Stimulated activated naive B cell treated with anti-CD40 and anti-IgM and Interleukin-4, amounts not matched to agents 10 μg/mL and 1 μg/mL and 100 μg/mL, for 72 hours (primary cell): ENCODE measurements around the gene AGXT2.

Source experiments
- ATAC-seq, 2 donors: fragments of 150-1000 bp; cut with Tn5 transposase; replicated peaks; 2 replicates each; pipeline ENCODE4 v1.10.0; 2021; ENCODE audit warnings: moderate library complexity in 1 of 2
- DNase-seq: peaks from one replicate; pipeline ENCODE4 v3.0.0; 2021
- H3K27ac Mint-ChIP-seq: one replicate; pipeline ENCODE4 v1.8.0; 2022; ENCODE audit warnings: mild to moderate bottlenecking, mixed read lengths
- H3K27me3 Mint-ChIP-seq, 2 donors: one replicate each; pipeline ENCODE4 v1.8.0; 2022; ENCODE audit warnings: mixed read lengths in 2 of 2
- H3K36me3 Mint-ChIP-seq, 2 donors: one replicate each; pipeline ENCODE4 v1.8.0; 2022; ENCODE audit warnings: mixed read lengths in 2 of 2, mild to moderate bottlenecking in 1 of 2
- H3K4me1 Mint-ChIP-seq, 2 donors: one replicate each; pipeline ENCODE4 v1.8.0; 2022; ENCODE audit warnings: mixed read lengths in 2 of 2, mild to moderate bottlenecking in 1 of 2
- H3K4me3 Mint-ChIP-seq, 2 donors: one replicate each; pipeline ENCODE4 v1.8.0; 2022; ENCODE audit warnings: mild to moderate bottlenecking in 2 of 2, mixed read lengths in 2 of 2, moderate library complexity in 1 of 2
- H3K9me3 Mint-ChIP-seq, 2 donors: one replicate each; pipeline ENCODE4 v1.8.0; 2022; ENCODE audit warnings: mixed read lengths in 2 of 2, mild to moderate bottlenecking in 1 of 2

Gene AGXT2

GRCh38 chr5:35015063-35015462, 32.7 kb downstream of the AGXT2 start:
- no peak overlapping the region for H3K27ac Mint-ChIP-seq
- no peak for ATAC-seq
- no peaks in the 10 kb centered on the region for H3K36me3 Mint-ChIP-seq
- no peaks in the 10 kb centered on the region for H3K4me1 Mint-ChIP-seq
- peaks cover 6 to 14% of the 10 kb centered on the region in 2 donors for H3K27me3 Mint-ChIP-seq
- no peak for DNase-seq
- H3K9me3 Mint-ChIP-seq = peaks cover 0 to 6% of the 10 kb centered on the region in 2 donors
- no peak overlapping the region for H3K4me3 Mint-ChIP-seq

- no peak for DNase-seq
- Mint-ChIP-seq H3K36me3 (no peaks in the 10 kb centered on the region), H3K9me3 (peaks cover 0 to 3% of the 10 kb centered on the region in 2 donors), H3K27me3 (peaks cover 14% of the 10 kb centered on the region in 2 donors), H3K4me1 (no peaks in the 10 kb centered on the region), H3K27ac (no peak overlapping the region), H3K4me3 (no peak overlapping the region)
- ATAC-seq = no peak
Observed at GRCh38 chr5:35012796-35013195, 35.0 kb downstream of the AGXT2 start.

- ATAC-seq (no peak), DNase-seq (no peak)
- Mint-ChIP-seq H3K4me1 (no peaks in the 10 kb centered on the region), H3K4me3 (no peak overlapping the region), H3K9me3 (peaks cover 0 to 4% of the 10 kb centered on the region in 2 donors), H3K27ac (no peak overlapping the region), H3K36me3 (no peaks in the 10 kb centered on the region), H3K27me3 (peaks cover 15 to 16% of the 10 kb centered on the region in 2 donors)
Observed at GRCh38 chr5:35012365-35012764, 35.4 kb downstream of the AGXT2 start.

- no peak overlapping the region for H3K27ac Mint-ChIP-seq
- peaks cover 0 to 4% of the 10 kb centered on the region in 2 donors for H3K9me3 Mint-ChIP-seq
- DNase-seq (no peak), ATAC-seq (no peak)
- H3K36me3 Mint-ChIP-seq = no peaks in the 10 kb centered on the region
- H3K27me3 Mint-ChIP-seq = peaks cover 10 to 18% of the 10 kb centered on the region in 2 donors
- H3K4me1 Mint-ChIP-seq = no peaks in the 10 kb centered on the region
- no peak overlapping the region for H3K4me3 Mint-ChIP-seq
Observed at GRCh38 chr5:35010676-35011075, 37.1 kb downstream of the AGXT2 start.

GRCh38 chr5:35009657-35010056, 38.1 kb downstream of the AGXT2 start:
- no peak for DNase-seq
- Mint-ChIP-seq H3K27ac (no peak overlapping the region), H3K27me3 (peaks cover 16 to 19% of the 10 kb centered on the region in 2 donors), H3K9me3 (peaks cover 0 to 4% of the 10 kb centered on the region in 2 donors), H3K4me1 (no peaks in the 10 kb centered on the region), H3K4me3 (no peak overlapping the region), H3K36me3 (no peaks in the 10 kb centered on the region)
- ATAC-seq = no peak

- H3K36me3 Mint-ChIP-seq = no peaks in the 10 kb centered on the region
- H3K27ac Mint-ChIP-seq = no peak overlapping the region
- ATAC-seq = no peak
- no peak overlapping the region for H3K4me3 Mint-ChIP-seq
- H3K4me1 Mint-ChIP-seq = no peaks in the 10 kb centered on the region
- peaks cover 0 to 1% of the 10 kb centered on the region in 2 donors for H3K9me3 Mint-ChIP-seq
- no peak for DNase-seq
- H3K27me3 Mint-ChIP-seq = peaks cover 17 to 23% of the 10 kb centered on the region in 2 donors
Observed at GRCh38 chr5:35009019-35009418, 38.7 kb downstream of the AGXT2 start.

GRCh38 chr5:35004771-35005170, 43.0 kb downstream of the AGXT2 start:
- peaks cover 32 to 33% of the 10 kb centered on the region in 2 donors for H3K27me3 Mint-ChIP-seq

GRCh38 chr5:35004200-35004599, 43.5 kb downstream of the AGXT2 start:
- no peak for ATAC-seq
- H3K4me3 Mint-ChIP-seq = no peak overlapping the region
- no peak overlapping the region for H3K27ac Mint-ChIP-seq
- peaks cover 0 to 1% of the 10 kb centered on the region in 2 donors for H3K9me3 Mint-ChIP-seq
- no peaks in the 10 kb centered on the region for H3K36me3 Mint-ChIP-seq
- no peaks in the 10 kb centered on the region for H3K4me1 Mint-ChIP-seq
- peaks cover 32 to 34% of the 10 kb centered on the region in 2 donors for H3K27me3 Mint-ChIP-seq
- DNase-seq = no peak

More at GRCh38 chr5:35004771-35005170, 43.0 kb downstream of the AGXT2 start:
- peaks cover 0 to 1% of the 10 kb centered on the region in 2 donors for H3K9me3 Mint-ChIP-seq
- H3K27ac Mint-ChIP-seq = no peak overlapping the region
- no peaks in the 10 kb centered on the region for H3K36me3 Mint-ChIP-seq
- DNase-seq = no peak
- H3K4me1 Mint-ChIP-seq = no peaks in the 10 kb centered on the region
- no peak for ATAC-seq
- H3K4me3 Mint-ChIP-seq = no peak overlapping the region

GRCh38 chr5:35003018-35003957, 44.5 kb downstream of the AGXT2 start:
- DNase-seq = peak; percentile 37
- H3K4me1 Mint-ChIP-seq = no peaks in the 10 kb centered on the region
- peaks cover 0 to 1% of the 10 kb centered on the region in 2 donors for H3K9me3 Mint-ChIP-seq
- no peak overlapping the region for H3K27ac Mint-ChIP-seq
- H3K27me3 Mint-ChIP-seq = peaks cover 27 to 34% of the 10 kb centered on the region in 2 donors
- H3K36me3 Mint-ChIP-seq = no peaks in the 10 kb centered on the region
- ATAC-seq = peak; percentile 80 to 85
- no peak overlapping the region for H3K4me3 Mint-ChIP-seq

- Mint-ChIP-seq H3K36me3 (no peaks in the 10 kb centered on the region), H3K27ac (no peak overlapping the region), H3K27me3 (peaks cover 23 to 34% of the 10 kb centered on the region in 2 donors), H3K4me1 (no peaks in the 10 kb centered on the region), H3K4me3 (no peak overlapping the region), H3K9me3 (no peaks in the 10 kb centered on the region)
- ATAC-seq (no peak), DNase-seq (no peak)
Observed at GRCh38 chr5:35002459-35002858, 45.3 kb downstream of the AGXT2 start.

GRCh38 chr5:35001842-35002241, 45.9 kb downstream of the AGXT2 start:
- no peaks in the 10 kb centered on the region for H3K9me3 Mint-ChIP-seq
- no peak for DNase-seq
- H3K4me1 Mint-ChIP-seq = no peaks in the 10 kb centered on the region
- peaks cover 23 to 29% of the 10 kb centered on the region in 2 donors for H3K27me3 Mint-ChIP-seq
- no peaks in the 10 kb centered on the region for H3K36me3 Mint-ChIP-seq
- H3K27ac Mint-ChIP-seq = no peak overlapping the region
- no peak overlapping the region for H3K4me3 Mint-ChIP-seq
- no peak for ATAC-seq

- no peak overlapping the region for H3K27ac Mint-ChIP-seq
- H3K9me3 Mint-ChIP-seq = no peaks in the 10 kb centered on the region
- no peaks in the 10 kb centered on the region for H3K36me3 Mint-ChIP-seq
- H3K4me1 Mint-ChIP-seq = no peaks in the 10 kb centered on the region
- no peak overlapping the region for H3K4me3 Mint-ChIP-seq
- peaks cover 19 to 30% of the 10 kb centered on the region in 2 donors for H3K27me3 Mint-ChIP-seq
- ATAC-seq (no peak), DNase-seq (no peak)
Observed at GRCh38 chr5:34998058-34998789, 49.5 kb downstream of the AGXT2 start.

- Mint-ChIP-seq H3K27me3 (peaks cover 23 to 28% of the 10 kb centered on the region in 2 donors), H3K4me3 (no peak overlapping the region), H3K27ac (no peak overlapping the region), H3K9me3 (no peaks in the 10 kb centered on the region), H3K4me1 (no peaks in the 10 kb centered on the region), H3K36me3 (no peaks in the 10 kb centered on the region)
- DNase-seq = no peak
- no peak for ATAC-seq
Observed at GRCh38 chr5:34996261-34996660, 51.5 kb downstream of the AGXT2 start.

- ATAC-seq = no peak
- H3K9me3 Mint-ChIP-seq = no peaks in the 10 kb centered on the region
- no peak overlapping the region for H3K4me3 Mint-ChIP-seq
- no peak for DNase-seq
- H3K4me1 Mint-ChIP-seq = no peaks in the 10 kb centered on the region
- H3K27ac Mint-ChIP-seq = no peak overlapping the region
- no peaks in the 10 kb centered on the region for H3K36me3 Mint-ChIP-seq
- peaks cover 27 to 28% of the 10 kb centered on the region in 2 donors for H3K27me3 Mint-ChIP-seq
Observed at GRCh38 chr5:34993951-34994350, 53.8 kb downstream of the AGXT2 start.
